GM19099 (cell line): ENCODE measurements around the gene IGSF21.

Source experiments
- POLR2A ChIP-seq: IDR thresholded peaks from 3 replicates; pipeline ENCODE4 v1.6.1; 2011; ENCODE audit warnings: low read depth; ENCODE audit not compliant: insufficient read length; ENCODE audit errors: extremely low read depth

IGSF21 gene

DNA sequence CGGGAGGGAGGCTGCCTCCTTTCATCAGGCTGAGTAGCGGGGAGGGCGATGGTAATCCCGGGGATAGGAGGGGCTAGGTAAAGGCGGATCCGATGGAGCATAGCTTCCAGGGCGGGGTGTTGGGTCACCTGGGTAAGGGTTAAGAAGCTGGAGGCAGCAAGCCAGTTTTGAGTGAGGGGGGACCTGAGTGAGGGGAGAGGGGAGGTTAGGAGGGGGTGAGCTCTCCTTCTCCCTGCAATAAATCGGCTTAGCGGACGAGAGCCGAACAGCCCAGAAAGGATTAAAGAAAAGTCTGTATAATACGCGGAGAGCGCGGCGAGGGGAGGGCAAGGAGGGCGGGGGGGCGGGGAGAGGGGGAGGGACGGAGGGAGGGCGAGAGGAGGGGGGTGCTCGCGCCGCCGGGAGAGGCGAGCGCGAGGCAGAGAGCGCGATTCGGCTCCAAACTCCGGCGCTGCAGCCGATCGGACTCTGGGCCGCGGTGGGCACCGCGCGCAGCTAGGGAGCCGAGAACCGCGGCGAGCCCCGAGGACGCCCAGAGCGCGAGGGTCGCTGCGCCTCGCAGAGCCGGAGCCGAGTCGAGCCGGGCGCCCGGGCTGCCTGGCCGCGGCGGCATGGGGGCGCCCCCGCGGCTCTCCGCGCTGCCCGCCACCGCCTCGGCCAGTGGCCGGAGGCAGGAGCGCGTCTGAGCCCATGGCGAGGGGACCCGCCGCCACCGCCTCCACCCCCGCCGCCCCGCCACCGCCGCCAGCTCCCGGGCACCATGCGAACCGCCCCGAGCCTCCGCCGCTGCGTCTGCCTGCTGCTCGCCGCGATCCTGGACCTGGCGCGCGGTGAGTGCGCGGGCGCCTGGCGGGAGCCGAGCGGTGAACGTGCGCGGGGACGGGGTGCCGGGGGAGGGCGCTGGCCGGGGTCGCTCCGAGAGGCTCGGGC, at the start of gene IGSF21:
IGSF21 (plus strand) TSS at position 430 of the 930 bp plus-strand sequence; CDS start at position 761, 331 bp downstream.
- no peak for TF ChIP-seq POLR2A

DNA sequence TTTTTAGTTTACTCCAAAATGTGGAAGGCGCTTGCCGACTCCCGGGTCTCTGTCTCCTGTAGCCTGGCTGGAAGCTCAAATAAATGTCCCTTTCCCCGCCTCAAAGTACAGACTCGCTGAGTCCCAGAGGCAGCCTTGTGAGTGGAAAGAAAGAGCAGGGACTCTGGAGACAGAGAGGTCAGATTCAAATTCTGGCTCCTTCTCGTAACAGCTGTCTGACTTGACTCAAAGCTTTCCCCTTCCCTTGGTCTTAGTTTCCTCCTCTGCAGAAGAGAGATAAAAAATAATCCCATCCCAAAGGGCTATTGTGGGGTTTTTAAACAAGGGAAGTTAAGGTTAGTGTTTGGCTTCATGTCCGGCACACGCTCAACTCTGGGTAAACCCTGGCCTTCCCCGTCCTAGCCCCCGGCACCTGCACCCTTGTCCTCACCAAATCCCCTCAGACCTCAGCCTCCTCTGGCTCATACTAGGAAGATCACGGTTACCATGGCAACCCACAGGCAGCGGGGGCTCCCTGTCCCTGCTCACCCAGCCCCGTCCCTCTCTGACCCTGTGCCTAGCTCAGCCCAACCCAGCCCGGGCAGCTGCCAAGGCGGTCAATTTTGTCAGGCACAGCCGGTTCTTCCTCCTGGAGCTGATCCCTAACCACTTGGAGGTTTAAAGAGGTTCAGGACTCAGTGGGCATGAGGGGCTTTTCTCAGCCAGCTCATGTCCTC, 49.2 kb upstream of the IGSF21 start:
- TF ChIP-seq POLR2A: no peak

DNA sequence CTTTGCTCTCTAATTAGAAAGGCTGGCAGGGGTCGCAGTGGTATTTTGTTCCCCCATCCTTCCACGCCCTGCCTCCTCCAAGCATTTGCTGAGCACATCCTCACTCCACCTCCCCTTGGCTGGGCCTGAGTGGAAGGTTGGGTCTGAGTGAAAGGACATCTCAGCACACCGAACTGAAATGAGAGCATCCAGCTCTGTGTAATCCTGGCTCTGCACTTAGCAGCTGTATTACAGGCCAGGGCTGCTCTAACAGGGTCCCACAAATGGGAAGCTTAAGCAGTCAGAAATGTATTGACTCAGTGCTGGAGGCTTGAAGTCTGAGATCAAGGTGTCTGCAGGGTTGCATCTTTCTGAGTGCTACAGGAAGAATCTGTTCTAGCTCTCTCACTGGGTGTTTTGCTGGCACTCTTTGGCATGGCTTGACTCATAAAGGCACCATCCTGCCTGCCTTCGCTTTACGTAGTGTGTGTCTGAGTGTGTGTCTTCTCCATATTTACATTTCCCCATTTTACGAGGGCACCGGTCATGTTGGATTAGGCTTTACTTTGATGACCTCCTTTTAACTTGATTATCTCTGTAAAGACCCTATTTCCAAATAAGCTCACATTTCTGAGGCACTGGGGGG, 48.5 kb upstream of the IGSF21 start:
- TF ChIP-seq POLR2A: no peak

DNA sequence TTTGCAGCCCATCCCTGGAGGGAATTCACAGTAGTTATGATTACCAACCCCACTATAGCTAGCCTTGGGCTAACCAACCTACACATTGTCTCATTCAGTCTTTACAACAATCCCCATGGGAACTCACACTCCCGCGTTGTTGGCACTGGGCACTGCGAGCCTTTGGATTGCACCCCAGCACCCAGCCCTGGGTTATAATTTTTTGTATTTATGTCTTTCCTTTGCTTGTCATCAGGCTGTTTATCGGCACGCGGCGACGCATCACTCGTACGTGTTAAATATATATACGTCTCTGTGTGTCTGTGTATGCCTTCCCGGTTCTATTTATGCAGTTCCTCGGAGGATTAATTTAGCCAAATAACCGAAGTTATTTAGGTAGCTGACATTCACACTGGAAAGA, 47.2 kb upstream of the IGSF21 start:
- TF ChIP-seq POLR2A: no peak

DNA sequence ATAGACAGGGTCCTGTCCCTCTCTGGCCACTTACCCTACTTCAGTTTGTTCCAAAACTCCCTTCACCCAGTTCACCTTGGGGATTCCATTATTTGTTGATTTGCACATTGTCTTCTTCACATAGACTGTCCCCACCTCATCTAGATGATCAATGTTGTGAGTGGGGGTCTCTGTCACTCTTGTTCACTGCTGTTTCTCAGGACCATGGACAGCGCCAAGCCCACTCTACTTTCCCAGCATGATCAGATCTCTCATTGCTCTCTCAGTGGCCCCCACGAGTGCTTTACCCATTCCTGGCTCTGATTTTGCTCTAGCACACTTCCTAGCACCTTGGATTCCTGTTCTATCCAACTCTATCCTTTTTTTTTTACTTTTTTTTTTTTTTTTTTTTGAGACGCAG, 45.4 kb upstream of the IGSF21 start:
- TF ChIP-seq POLR2A: no peak

DNA sequence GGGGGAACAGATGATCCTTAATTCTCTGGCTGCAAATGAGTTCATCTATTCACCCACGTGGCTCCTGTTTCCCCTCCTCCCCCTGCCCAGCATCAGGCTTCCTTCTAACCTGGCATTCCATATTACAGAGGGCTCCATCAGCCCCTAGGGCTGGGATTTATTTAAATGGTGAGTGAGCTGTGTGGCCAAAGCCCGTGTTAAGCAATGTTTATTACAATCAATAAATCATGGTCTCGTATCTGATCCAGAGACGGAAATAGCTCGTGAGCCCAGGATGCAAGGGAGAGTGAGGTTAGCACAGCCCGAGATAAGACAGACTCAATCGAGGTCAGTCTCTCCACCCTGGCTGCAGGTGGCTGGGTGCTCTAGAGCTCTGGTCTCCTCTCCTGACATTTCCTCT, 43.1 kb upstream of the IGSF21 start:
- TF ChIP-seq POLR2A: no peak

DNA sequence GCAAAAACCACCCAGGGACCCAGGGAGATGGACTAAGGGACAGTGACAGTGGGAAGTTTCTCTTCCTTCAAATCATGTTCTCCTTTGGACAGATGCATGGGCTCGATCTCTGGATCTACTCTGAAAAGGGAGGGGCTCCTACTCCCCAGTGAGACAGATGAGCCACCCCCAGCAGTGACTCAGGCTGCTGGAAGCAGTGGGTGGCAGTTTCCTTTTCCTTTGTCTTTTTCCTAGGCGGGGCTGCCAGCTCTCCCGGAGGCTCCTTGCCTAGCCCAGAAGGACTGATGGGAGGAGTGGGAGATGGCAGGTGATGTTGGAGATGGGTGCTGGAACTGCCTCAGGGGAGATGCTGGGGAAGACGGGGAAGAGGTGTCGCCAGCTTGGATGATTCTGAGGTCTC, 41.0 kb upstream of the IGSF21 start:
- no peak for TF ChIP-seq POLR2A

DNA sequence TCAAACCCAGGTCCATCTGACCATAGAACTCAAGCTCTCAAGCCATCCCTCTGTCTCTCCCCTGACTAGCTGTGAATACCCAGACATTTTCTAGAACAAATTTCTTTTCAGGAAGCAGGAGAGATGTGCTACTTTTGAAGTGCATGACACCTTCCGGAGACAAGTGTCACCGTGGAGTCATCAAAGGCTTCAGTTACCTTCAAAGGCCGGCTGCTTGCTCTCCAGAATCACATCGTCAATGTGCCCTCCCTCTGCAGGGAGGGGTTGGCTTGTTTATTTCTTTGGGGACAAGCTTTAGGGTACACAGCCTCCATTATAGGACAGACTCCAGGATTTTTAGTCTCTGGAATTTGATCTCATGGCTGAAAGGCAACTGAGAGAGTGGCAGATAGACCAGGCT, 37.7 kb upstream of the IGSF21 start:
- no peak for TF ChIP-seq POLR2A

DNA sequence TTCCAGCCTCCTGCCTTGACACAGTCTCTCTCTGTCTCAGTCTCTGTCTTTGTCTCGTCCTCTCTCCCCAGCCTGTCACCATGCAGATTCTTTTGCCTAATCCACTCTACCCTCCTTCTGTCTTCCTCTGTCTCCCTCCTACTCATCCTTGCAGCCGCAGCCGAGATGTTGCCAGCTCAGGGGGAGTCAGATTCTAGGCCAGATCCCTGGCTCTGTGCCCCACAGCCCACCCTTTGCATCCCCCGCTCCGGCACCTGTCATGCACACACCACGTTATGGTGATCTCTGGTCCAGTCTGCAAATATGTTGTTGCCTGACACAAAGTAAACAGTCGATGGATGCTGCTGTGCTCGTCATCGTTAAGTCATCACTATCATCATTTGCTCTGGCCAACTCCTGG, 35.5 kb upstream of the IGSF21 start:
- TF ChIP-seq POLR2A: no peak

DNA sequence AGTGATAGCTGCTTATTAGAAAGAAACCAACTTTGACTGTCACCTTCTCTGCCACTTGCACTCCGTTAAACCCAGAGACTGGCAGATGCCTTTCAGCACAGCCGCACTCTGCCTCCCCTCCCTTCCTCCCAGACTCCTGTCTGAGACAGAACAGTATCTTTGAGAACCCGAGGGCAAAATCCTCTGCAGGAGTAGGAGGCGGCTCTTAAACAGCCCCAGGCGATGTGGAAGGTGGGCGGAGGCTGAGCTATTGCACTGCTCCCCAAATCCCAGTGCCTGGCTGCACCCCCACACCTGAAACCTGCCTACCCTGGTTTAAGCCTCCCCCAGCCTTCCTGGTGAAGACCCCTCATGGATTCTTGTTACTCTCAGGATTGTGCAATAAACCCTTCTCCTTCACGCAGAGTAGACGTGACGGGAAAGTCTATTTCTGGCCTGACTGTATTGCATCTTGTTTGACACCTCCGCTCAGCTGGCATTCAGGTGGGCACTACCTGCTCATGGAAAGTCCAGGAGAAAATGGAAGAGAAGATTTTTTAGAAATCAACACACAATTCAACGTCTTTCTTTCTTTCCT, 34.4 kb upstream of the IGSF21 start:
- no peak for TF ChIP-seq POLR2A

DNA sequence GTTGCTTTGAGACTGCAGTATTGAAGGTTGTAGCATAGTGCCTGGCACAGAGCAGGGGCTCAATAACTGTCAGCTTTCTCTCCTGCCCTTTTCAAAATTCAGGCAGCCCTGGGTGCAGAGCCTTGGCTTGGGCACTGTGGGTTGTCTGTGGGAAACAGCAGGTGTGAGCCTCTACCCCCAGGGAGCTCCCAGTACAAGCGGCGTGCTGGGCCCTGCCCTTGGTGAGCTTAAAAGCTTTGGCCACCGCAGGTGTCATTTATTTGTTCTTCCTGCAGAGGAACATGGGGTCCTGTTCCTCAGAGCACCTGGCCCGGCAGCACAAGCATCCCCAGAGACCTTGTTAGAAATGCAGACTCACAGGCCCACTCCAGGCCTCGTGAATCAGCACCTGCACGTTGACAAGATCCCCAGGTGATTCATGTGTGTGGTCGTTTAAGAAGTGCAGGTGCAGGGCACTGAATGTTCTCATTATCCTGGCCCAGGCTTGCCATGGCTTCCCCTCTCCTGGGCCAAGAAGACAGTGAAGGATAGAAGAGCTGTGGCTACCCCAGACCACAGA, 29.9 kb upstream of the IGSF21 start:
- no peak for TF ChIP-seq POLR2A

DNA sequence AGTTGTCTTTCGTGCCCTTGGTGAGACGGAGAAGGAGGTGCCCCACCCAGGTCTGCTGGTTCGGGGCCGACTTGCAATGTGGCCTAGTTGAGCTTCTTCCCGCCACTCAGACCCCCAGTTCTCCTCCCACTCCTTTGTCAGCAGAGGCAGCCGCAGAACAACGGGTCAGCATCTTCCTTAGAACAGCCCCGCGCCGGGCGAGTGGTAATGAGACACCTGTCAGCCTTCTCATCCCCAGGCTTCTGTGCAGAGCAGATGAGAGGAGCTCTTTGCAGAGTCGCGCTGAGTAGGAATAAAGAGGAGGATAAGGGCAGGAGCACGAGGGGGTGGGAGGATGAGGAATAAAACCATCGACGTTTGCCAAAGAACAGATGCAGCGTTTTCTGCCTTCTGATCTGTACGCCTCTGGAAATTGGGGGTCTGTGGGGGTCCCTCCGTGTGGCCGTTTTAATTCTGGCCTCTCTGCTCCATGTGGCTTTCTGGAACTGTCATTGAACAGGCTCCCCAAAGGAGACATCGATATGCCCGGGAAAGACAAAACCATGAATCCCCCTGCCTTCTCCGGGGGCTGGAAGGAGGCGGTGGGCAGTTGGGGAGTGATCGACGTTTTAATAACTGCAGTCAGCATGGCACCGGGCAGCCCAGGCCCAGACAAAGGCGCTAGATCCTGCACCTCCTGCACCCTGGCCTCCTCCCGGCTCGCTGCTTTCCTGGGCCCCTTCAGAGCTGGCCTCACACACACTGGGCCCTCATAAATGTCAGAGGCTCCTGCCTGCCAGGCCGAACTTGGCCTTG, 27.5 kb upstream of the IGSF21 start:
- no peak for TF ChIP-seq POLR2A

DNA sequence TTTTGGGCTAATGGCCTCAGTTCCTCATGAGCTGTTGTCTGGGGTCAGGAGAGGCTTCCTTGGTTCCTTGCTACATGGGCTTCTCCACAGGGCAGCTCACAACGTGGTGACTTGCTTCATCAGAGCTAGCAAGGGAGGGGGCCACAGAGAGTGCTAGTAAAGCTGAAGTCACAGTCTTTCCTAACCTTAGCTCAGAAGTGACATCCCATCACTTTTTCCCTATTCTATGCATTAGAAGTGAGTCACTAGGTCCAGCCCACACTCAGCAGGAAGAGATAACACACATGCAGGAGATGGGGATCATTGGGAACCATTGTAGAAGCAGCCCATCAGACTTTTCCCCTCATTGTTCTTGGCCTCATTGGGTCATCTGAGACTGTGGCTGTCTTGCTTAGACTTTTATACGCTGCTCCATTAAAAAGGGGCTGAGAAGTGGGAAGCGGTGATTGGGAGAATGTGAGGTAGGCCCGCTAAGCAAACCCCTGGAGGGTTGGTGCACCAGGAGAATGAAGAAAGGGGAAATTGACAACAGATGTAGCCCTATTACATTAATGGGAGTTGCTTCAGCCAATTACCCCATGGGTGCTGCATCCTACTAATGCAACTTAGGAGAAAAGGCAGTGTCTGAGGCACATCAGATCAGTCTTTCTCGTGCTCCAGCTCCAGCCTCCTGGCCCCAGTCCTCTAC, 22.1 kb upstream of the IGSF21 start:
- no peak for TF ChIP-seq POLR2A

DNA sequence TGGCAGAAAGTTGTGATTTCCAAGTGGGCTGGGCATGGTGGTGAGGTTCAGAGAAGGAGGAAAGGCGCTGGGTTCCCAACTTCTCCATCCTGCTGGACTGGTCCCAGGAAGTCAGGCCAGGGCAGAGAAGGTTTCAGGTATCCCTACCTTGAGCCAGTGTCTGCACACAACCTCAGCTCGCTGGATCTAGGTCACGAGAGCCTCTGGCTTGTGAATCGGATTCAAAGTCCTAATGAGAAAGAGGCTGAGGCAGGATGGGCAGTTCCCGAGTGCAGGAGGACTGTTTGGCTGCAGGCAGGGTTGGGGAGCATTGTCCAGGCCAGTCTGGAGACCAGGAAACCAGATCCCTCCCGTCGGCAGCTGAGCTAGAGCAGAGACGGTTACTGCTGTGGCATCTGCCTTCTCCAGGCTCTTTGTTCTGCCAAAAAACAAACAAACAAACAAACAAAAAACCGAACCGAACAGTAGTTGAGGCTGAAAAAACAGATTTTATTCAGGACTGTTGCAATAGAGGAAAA, 19.5 kb upstream of the IGSF21 start:
- no peak for TF ChIP-seq POLR2A

DNA sequence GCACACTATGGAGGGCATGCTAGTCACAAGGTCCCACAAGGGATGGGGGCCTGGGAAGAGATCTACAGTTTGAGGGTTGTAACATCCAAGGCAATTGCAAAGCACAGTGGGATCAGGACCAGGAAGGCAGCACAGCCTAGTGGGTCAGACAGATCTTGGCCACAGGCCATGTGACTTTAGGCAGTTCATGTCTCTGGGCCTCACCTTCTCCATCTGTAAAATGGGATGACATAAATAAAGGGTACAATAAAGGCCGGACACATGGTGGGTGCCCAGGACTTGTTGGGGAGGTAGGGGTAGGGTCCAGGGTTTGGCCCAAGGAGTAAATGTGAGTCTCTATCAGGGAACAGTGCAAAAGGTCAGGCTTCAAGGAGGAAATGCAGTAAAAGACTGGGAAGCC, 18.1 kb upstream of the IGSF21 start:
- no peak for TF ChIP-seq POLR2A
